ENCODE data around the gene LRRC38.

The LRRC38 gene

GRCh38 chr1:13516606-13517005, 2.8 kb upstream of the LRRC38 start:
- no peak for DNase-seq

GRCh38 chr1:13514821-13515220, 1.0 kb upstream of the LRRC38 start:
- DNase-seq = no peak

DNA sequence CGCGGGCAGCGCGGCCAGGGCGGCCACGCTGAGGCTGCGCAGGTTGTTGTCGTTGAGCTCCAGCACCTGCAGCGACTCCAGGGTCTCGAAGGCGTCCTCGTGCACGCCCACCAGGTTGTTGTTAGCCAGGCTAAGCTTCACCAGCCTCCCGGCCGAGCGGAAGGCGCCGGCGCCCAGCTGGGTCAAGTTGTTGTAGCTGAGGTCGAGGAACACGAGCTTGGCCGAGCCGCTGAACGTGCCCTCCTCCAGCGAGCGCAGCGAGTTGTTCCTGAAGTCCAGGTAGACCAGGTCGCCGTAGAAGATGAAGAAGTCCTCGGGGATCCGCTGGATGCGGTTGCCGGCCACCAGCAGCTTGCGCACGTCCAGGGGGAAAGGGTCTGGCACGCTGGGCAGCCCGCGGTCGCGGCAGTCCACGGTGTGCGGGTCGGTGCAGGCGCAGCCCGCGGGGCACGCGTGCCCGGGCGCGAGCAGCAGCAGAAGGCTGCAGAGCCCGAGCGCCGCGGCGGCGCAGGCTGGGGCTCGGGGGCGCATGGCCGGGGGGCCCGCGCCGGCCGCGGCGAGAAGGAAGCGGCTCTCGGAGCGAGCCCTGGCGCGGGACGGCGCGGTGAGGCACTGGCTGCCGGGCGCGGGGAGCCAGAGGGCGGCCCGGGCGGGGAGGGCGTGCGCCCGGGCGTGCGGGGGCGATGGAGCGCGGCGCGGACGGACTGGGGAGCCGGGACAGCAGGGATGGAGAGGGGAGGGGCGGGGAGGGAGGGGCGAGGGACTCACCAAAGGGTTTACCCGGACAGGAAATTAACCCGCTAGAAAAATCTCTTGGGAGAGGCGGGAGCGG, 524 bp downstream of the LRRC38 start:
- DNase-seq = no peak

GRCh38 chr1:13512472-13512871, 1.3 kb downstream of the LRRC38 start:
- no peak for DNase-seq

DNA sequence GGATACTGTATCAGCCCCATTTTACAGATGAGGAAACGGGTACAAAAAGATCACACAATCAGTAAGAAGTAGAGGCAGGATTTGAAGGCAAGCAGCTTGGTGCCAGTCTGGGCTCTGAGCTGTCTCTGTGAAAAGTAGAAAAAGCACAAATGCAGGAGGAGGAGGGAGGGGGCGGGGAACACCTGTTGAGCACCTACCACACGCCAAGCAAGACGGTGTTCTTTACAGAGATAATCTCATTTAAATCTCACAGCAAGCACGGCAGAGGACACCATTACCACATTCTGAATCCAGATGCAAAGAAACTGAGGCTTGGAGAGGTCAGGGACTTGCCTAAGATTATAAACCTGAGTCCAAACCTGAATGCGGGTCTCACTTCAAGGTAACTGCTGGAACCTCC, 3.3 kb downstream of the LRRC38 start:
- DNase-seq = no peak

- DNase-seq = no peak
Observed at GRCh38 chr1:13507075-13507474, 6.7 kb downstream of the LRRC38 start.

- DNase-seq = no peak
Observed at GRCh38 chr1:13505020-13505419, 8.8 kb downstream of the LRRC38 start.

GRCh38 chr1:13500806-13501205, 13.0 kb downstream of the LRRC38 start:
- DNase-seq = no peak

DNA sequence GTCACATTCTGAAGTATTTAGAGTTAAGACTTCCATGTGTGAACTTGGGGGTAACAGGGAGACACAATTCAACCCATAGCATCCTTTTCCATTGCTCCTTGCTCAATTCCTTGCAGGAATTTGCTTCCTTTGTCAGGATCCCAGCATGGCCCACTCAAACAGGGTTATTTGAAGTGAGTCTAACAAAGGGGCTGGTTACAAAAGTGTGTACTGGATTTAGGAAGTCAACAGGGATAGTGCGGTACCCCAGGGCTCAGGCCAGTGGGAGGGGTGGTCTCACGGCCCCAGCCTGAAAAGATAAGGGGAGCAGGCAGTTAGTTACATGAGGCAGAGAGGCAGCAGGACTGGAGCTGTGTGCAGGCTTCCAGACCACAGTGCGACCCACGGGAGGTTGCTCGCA, 14.4 kb downstream of the LRRC38 start:
- no peak for DNase-seq

GRCh38 chr1:13498553-13498952, 15.2 kb downstream of the LRRC38 start:
- DNase-seq = no peak

DNA sequence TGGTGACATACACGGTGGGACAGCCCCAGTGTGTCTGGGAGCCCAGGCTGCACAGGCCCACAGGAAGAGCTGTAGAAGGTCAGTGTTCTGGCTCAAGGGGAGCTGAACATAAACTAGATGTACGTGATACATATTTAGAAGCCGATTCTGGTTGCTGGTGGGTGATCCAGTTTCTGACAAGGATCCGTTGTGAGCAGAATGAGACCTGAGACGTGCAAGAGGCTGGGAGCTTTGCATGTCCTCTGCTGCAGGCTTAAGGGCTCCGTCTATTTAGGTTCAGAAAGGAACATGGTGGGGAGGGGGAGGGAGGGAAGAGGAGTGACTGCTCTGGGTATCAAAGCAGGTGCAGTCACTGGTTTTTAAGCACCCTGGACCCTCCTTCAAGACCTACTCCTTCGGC, 18.6 kb downstream of the LRRC38 start:
- no peak for DNase-seq

DNA sequence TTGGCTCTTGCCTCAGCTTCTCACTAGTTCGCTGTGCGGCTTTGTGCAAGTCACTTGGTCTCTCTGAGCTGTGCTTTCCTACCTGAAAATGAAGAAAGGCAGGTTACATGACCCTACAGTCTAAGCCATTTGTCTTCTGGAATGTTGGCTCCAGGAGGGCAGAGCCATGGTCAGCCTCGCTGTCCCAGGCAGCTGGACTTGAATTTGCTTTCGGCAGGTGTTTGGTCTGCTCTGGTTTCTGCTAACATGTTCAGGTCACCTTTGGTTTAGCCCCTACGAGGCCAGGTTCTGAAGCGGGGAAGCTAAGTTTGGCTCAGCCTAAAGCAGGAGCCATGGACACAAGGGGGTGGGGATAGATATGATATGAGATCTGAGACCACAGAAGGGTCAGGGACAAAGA, 19.1 kb downstream of the LRRC38 start:
- DNase-seq = no peak

- DNase-seq = no peak
Observed at GRCh38 chr1:13494025-13494424, 19.8 kb downstream of the LRRC38 start.

DNA sequence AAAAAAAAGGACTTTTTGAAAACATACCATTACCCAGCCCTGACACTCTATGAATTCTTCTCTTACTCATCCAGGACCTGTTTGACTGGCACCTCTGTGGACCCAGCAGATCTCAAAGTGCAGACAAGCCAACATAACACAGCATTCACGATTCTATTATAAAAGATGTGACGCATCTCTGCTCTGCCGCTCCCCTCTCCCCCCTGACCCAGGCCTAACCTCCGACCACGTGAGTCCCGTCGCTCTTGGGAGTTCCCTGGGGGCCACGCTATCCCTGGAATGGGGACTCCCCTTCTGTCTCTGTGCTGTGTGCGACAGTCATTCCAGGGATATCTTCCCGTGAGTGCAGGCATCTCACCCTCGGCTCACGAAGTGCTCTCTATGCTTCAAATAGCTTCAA, 21.1 kb downstream of the LRRC38 start:
- no peak for DNase-seq

DNA sequence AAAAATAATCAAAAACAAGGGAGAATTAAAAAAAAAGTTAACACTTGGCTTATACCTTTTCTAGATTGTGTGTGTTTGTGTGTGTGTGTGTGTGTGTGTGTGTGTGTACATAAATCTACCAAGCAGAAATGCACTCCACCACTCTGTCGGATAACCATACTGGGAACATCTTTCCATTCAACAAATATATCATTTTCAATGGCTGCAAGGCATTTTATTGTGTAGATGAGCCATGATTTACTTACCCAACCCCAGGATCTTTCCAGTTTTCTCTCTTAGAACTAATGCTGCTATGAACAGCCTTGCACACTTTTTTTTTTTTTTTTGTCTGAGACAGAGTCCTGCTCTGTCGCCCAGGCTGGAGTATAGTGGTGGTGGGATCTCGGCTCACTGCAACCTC, 25.8 kb downstream of the LRRC38 start:
- DNase-seq = no peak

DNA sequence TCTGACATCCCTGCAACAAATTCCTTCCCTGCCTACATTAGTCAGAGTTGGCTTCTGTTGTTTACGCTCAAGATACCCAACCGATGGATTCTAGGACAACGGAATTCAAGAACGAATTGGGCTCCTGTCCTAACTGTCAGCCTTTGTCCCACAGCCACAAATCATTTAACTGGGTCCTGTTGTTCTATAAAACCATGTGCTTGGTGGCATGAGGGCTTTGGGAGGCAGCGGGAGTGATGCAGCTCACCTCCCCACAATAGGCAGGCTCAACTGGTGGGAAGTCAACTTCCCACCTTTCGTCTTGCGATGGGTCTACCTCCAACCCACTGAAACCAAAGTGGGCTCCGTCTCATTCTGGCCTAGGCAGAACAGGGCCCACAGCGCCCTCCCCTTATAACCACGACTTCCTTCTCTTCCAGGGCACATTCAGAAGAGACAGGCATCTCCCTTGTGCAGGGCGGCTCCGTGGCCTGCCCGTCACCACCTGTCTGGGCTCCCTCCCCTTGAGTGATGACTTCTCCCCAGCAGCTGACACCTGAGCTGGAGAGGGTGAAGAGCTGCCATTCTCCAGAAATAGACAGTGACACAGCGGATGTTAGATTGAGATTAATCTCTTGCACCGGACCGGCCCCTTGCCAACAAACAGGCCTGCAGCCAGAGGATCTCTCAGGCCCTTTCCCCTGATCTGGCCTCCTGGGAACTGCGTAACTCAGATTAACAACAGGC, 26.5 kb downstream of the LRRC38 start:
- DNase-seq = no peak

- DNase-seq = no peak
Observed at GRCh38 chr1:13483946-13484345, 29.9 kb downstream of the LRRC38 start.

- DNase-seq = no peak
Observed at GRCh38 chr1:13482600-13482999, 31.2 kb downstream of the LRRC38 start.

- no peak for DNase-seq
Observed at GRCh38 chr1:13479171-13479856, 34.5 kb downstream of the LRRC38 start.

DNA sequence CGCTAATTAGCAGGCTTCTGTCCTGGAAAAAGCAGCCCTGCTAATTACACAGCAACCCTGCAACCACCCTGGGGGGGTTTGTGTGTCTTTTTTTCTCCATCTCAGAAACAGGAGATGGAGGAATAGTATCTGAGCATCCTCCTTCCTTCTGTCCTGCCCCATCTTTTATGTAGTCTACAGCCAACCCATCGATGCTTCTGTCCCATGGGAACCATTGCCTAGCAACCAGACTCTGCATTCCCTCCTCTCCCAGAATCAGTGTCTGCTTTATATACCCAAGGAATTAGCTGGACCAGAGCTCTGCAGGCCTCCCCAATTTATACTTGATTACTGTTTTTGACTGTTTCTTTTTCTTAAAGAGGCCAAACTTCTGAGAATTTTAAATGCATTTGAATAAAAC, 35.1 kb downstream of the LRRC38 start:
- DNase-seq = no peak

DNA sequence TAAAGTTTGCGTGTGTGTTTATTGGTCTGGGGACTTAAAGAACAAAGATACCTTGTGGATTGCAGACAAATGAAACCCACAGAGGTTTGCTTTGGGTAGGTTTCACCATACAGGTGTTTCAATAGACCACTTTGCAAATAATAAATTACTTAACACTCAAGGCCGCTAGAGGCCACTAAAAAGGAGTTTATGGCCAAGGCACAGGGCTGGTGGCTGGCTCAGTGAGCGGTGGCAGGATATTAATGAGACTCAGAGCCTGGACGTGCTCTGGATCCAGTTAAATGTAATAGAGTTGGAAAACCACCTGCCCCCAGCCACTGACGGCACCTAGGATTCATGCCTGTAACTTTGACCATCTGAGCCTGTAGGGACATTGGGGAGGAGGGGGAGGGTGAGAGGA, 44.5 kb downstream of the LRRC38 start:
- no peak for DNase-seq

DNA sequence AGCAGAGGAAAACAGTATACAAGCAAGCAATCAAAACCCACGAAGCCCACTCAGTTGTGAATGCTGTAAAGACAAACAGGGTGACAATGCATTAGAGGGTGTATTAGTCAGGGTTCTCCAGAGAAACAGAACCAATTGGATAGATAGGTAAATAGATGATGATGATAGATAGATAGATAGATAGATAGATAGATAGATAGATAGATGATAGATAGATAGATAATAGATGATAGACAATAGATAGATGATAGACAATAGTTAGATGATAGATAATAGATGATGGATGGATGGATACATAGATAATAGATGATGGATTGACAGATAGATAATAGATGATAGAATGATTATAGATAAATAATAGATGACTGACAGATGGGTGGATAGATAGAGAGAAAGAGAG, 48.3 kb downstream of the LRRC38 start:
- no peak for DNase-seq

DNA sequence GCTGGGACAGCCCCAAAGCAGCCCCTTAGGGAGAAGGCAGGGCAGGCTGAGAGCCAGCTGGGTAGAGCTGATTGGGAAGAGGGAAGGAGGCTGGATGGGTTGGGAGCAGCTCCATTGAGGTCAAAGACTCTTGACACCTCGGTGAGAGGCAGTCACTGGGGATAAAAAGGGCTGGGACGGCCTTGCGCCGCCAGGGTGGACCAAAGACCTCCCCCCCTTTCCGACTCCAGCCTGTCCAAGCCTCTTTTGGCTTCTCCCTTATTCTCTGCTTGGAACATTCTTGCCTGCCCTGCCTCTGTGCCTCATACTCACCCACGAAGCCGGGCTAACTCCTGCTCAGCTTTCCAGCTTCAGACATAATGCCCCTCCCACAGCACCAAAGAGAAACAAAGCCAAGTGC, 51.1 kb downstream of the LRRC38 start:
- no peak for DNase-seq

DNA sequence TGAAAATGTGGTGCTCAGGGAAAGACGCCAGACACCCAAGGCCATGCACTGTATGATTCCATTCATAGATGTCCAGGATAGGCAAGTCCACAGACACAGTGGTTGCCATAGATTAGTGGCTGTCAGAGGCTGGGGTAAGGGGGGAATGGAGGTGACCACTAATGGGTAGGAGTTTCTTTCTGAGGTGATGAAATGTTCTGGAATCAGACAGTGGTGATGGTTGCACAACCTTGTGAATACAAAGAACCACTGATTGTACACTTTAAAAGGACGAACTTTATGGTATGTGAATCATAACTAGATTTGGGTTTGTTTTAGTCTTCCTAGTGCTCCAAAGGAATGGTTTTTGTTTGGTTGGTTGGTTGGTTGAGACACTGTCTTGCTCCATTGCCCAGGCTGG, 51.8 kb downstream of the LRRC38 start:
- no peak for DNase-seq

Measured in NCI-H1930 (cell line).